B cell (primary cell): ENCODE measurements around the gene ZNF579. TPM values are rescaled to one million over a fixed set of nuclear protein-coding genes. Genes with fewer than 3 reads are reported as not detected.

Source experiments
- ATAC-seq: fragments of 200-7000 bp; cut with Tn5 transposase; one replicate; pipeline ENCODE4 v1.10.0; 2021; ENCODE audit warnings: low read depth, mild to moderate bottlenecking, moderate number of reproducible peaks, moderate library complexity
- CTCF ChIA-PET: fragments of 350-600 bp; sonication (Branson Sonifier 250); formaldehyde crosslinking; loops from one replicate; lab custom pipeline; 2021; ENCODE audit warnings: antibody characterized with exemption, inconsistent platforms; lab: Charles Lee
- POLR2A ChIA-PET: fragments of 350-600 bp; sonication (Branson Sonifier 250); formaldehyde crosslinking; loops from one replicate; lab custom pipeline; 2021; ENCODE audit warnings: antibody characterized with exemption; lab: Charles Lee
- DNase-seq: peaks from one replicate; pipeline ENCODE4 v3.0.0; 2013
- H2AFZ ChIP-seq: 2 replicates; pipeline ENCODE4 v1.6.1; 2012; ENCODE audit warnings: mild to moderate bottlenecking, low read depth, low read length; ENCODE audit not compliant: insufficient read depth, poor library complexity, severe bottlenecking
- H3K27ac ChIP-seq, 2 donors: 1 replicate in 1 of 2; 2 replicates in 1 of 2; pipeline ENCODE4 v1.5.1; 2012 to 2013; ENCODE audit warnings: low read length in 2 of 2, mild to moderate bottlenecking in 2 of 2, moderate library complexity in 1 of 2
- H3K27me3 ChIP-seq, 4 experiments: fragments of 200-600 bp in 1 of 4; sonication (generic) in 1 of 4; replicated peaks in 1 of 4; 1 replicate in 2 of 4; 2 replicates in 2 of 4; pipeline versions ENCODE4 v1.6.1 to v1.7.0; 2013 to 2016; ENCODE audit warnings: low read length in 3 of 4, mild to moderate bottlenecking in 2 of 4, mixed read lengths in 1 of 4, moderate library complexity in 1 of 4; ENCODE audit not compliant: insufficient read depth in 4 of 4, control insufficient read depth in 3 of 4; ENCODE audit errors: control extremely low read depth in 1 of 4
- H3K36me3 ChIP-seq, 2 experiments: replicated peaks in 1 of 2; 1 replicate in 1 of 2; 2 replicates in 1 of 2; pipeline versions ENCODE4 v1.6.1 to v1.7.1; 2013; ENCODE audit warnings: low read length in 1 of 2; ENCODE audit not compliant: insufficient read depth in 2 of 2, control insufficient read depth in 1 of 2; ENCODE audit errors: control extremely low read depth in 1 of 2, extremely low read depth in 1 of 2
- H3K4me1 ChIP-seq, 2 donors: fragments of 200-600 bp in 1 of 2; sonication (generic) in 1 of 2; 1 replicate in 1 of 2; 2 replicates in 1 of 2; pipeline versions ENCODE4 v1.5.1 to v1.6.1; 2013 to 2017; ENCODE audit warnings: low read length in 2 of 2; ENCODE audit not compliant: control insufficient read depth in 2 of 2, insufficient read depth in 2 of 2
- H3K4me2 ChIP-seq: replicated peaks from 2 replicates; pipeline ENCODE3; 2012; ENCODE audit warnings: mild to moderate bottlenecking, low read depth, low read length; ENCODE audit not compliant: poor library complexity, severe bottlenecking
- H3K4me3 ChIP-seq, 5 experiments: fragments of 200-600 bp in 1 of 5; sonication (generic) in 1 of 5; 1 replicate in 3 of 5; 2 replicates in 2 of 5; pipeline versions ENCODE4 v1.5.1 to v1.7.0; 2011 to 2016; ENCODE audit warnings: low read length in 4 of 5, mild to moderate bottlenecking in 4 of 5, low read depth in 2 of 5, control low read depth in 1 of 5, moderate library complexity in 1 of 5; ENCODE audit not compliant: insufficient read depth in 1 of 5; ENCODE audit errors: control extremely low read depth in 1 of 5, extremely low read depth in 1 of 5
- H3K79me2 ChIP-seq: fragments of 200-600 bp; sonication (generic); one replicate; pipeline ENCODE4 v1.6.0; 2016; ENCODE audit warnings: low read length; ENCODE audit not compliant: control insufficient read depth, insufficient read depth
- H3K9ac ChIP-seq: fragments of 200-600 bp; sonication (generic); 2 replicates; pipeline ENCODE4 v1.6.1; 2017; ENCODE audit warnings: mild to moderate bottlenecking, low read length, moderate library complexity
- H3K9me3 ChIP-seq, 3 donors: one replicate each; pipeline versions ENCODE4 v1.6.1 to v1.7.1; 2013; ENCODE audit warnings: low read length in 2 of 3; ENCODE audit not compliant: control insufficient read depth in 2 of 3, insufficient read depth in 1 of 3; ENCODE audit errors: control extremely low read depth in 1 of 3
- H4K20me1 ChIP-seq: 2 replicates; pipeline ENCODE4 v1.6.0; 2012; ENCODE audit warnings: mild to moderate bottlenecking, low read length; ENCODE audit not compliant: insufficient read depth, control insufficient read depth, poor library complexity, severe bottlenecking
- H3K27ac Mint-ChIP-seq: one replicate; pipeline ENCODE4 v1.8.0; 2021; ENCODE audit warnings: mixed read lengths
- H3K27me3 Mint-ChIP-seq: one replicate; pipeline ENCODE4 v1.8.0; 2021; ENCODE audit warnings: mixed read lengths
- H3K4me1 Mint-ChIP-seq: one replicate; pipeline ENCODE4 v1.8.0; 2021; ENCODE audit warnings: mixed read lengths
- H3K4me3 Mint-ChIP-seq: one replicate; pipeline ENCODE4 v1.8.0; 2021; ENCODE audit warnings: mixed read lengths
- H3K9me3 Mint-ChIP-seq: one replicate; pipeline ENCODE4 v1.8.0; 2022; ENCODE audit warnings: mixed read lengths; ENCODE audit not compliant: insufficient read depth
- EZH2 ChIP-seq: IDR thresholded peaks from 2 replicates; pipeline ENCODE4 v1.6.1; 2012; ENCODE audit warnings: borderline replicate concordance, low read depth, mild to moderate bottlenecking, moderate library complexity, low read length; ENCODE audit not compliant: insufficient read depth, poor library complexity, severe bottlenecking
- WGBS: methylation state at CpG from one replicate; pipeline ENCODE4 v1.1.5; 2013; ENCODE audit warnings: missing lambda C conversion rate; ENCODE audit not compliant: insufficient coverage; 5-methylcytosine and 5-hydroxymethylcytosine counted together
- intact Hi-C: fragments of 100-400 bp; cut with micrococcal nuclease; formaldehyde crosslinking; loops from one replicate; pipeline ENCODE4 v1.10.0; 2022
- polyA plus RNA-seq: library from polyadenylated mRNA; depleted of rRNA; stranded (reverse); fragments of >200 nt; gene quantifications from 2 replicates; pipeline ENCODE4 v1.2.3, GENCODE V29; 2012
- total RNA-seq, 2 donors: library from RNA; stranded (reverse); fragments of 120-200 nt in 1 of 2; gene quantifications; 1 replicate in 1 of 2; 2 replicates in 1 of 2; pipeline versions ENCODE4 v1.2.3 to v1.2.4, GENCODE V29; 2013 to 2022
- TF ChIP-seq, protein P1 (sequence below): fragments of 200-600 bp; IDR thresholded peaks from one replicate; pipeline ENCODE4 v1.8.0; 2022; ENCODE audit warnings: antibody characterized with exemption, mild to moderate bottlenecking

ZNF579 gene
- total and polyA plus RNA-seq, 2 donors (not counting 1 experiment from before 2014, with no cell fraction given), result 3.7 to 10.3 TPM

DNA sequence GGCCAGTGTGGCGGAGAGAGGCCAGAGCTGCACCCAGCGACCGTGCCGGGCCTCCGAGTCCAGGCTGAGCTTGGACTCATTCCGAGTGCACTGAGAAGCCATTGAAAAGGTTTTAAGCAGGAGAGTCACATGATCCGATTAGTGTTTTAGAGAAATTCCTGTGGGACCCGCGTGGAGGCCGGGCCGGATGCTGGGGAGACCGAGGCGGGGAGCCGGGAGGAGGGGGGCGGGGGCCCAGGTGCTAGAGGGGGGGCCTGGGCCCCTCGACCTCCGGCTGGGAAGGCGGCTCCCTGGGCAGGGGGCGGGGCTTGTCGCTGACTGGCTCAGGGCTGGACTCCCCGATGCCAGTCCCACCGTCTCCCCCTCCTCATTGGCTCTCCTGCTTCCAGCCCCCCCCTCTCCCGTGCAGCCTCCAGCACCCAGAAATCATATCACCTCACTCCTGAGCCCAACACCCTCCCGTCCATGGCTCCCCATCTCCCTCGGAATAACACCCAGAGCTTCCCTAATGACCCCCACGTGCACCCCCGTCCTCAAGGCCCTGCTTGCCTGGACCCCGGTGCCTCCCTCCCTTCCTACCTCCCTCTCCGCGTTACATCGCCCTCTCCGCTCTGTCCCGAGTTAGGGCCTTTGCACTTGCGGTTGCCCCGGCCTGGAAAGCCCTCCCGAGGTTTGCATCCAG lies 5.2 kb upstream of the ZNF579 start:
- ChIA-PET POLR2A (interaction anchor here (0.6 to 0.7 kb wide), 3 partner anchors 20 to 1393 kb away, joined by 3 to 5 read pairs (median 3); no protein-coding TSS in a partner anchor), CTCF (interaction anchor here (0.6 to 2.2 kb wide), 2 partner anchors 21 to 60 kb away, joined by 3 to 8 read pairs; no protein-coding TSS in a partner anchor)
- peak overlapping the region; percentile 92 for H2AFZ ChIP-seq
- peaks cover 35 to 38% of the 10 kb centered on the region in 2 donors for H3K4me1 ChIP-seq
- intact Hi-C loops, result loop anchor here (2.0 kb wide), 1 partner anchor 19 kb away; the partner anchor contains the start of gene ZNF865
- peak overlapping the region; percentile 79 for H3K4me2 ChIP-seq
- Mint-ChIP-seq H3K9me3 (no peaks in the 10 kb centered on the region), H3K27me3 (no peaks in the 10 kb centered on the region), H3K4me3 (peak overlapping the region; percentile 78), H3K4me1 (peaks cover 39% of the 10 kb centered on the region), H3K27ac (peak overlapping the region; percentile 70)
- H3K36me3 ChIP-seq, result no peaks in the 10 kb centered on the region
- H3K27ac ChIP-seq, result peak overlapping the region in 1 of 2 donors; percentile 36
- no peaks in the 10 kb centered on the region for H4K20me1 ChIP-seq
- peak; percentile 56 for DNase-seq
- no peaks in the 10 kb centered on the region for H3K9me3 ChIP-seq
- ATAC-seq, result peak; percentile 57
- H3K79me2 ChIP-seq, result no peaks in the 10 kb centered on the region
- H3K9ac ChIP-seq, result peak overlapping the region; percentile 63
- TF ChIP-seq EZH2, result no peak
- TF ChIP-seq, protein P1, sequence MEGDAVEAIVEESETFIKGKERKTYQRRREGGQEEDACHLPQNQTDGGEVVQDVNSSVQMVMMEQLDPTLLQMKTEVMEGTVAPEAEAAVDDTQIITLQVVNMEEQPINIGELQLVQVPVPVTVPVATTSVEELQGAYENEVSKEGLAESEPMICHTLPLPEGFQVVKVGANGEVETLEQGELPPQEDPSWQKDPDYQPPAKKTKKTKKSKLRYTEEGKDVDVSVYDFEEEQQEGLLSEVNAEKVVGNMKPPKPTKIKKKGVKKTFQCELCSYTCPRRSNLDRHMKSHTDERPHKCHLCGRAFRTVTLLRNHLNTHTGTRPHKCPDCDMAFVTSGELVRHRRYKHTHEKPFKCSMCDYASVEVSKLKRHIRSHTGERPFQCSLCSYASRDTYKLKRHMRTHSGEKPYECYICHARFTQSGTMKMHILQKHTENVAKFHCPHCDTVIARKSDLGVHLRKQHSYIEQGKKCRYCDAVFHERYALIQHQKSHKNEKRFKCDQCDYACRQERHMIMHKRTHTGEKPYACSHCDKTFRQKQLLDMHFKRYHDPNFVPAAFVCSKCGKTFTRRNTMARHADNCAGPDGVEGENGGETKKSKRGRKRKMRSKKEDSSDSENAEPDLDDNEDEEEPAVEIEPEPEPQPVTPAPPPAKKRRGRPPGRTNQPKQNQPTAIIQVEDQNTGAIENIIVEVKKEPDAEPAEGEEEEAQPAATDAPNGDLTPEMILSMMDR, result no peak
- 2% methylated on average over 29 of the region's 36 CpGs for WGBS
- peak overlapping the region in 4 of 5 experiments; percentile 36 to 68 (median 48) for H3K4me3 ChIP-seq
- H3K27me3 ChIP-seq, result no peaks in the 10 kb centered on the region

DNA sequence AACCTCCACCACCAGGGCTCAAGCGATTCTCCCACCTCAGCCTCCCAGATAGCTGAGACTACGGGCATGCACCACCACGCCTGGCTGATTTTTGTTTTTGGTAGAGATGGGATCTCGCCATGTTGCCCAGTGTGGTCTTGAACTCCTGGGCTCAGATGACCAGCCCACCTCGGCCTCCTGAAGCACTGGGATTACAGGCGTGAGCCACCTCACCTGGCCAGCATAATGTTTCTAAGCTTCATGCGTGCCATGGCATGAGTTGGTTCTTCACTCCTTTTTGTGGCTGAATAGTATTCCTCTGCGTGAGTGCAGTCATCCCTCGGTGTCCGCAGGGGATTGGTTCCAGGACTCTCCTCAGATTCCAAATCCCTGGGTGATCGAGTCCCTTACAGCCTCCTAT lies 4.2 kb upstream of the ZNF579 start:
- Histone ChIP-seq H3K9ac (no peak overlapping the region), H3K27me3 (no peaks in the 10 kb centered on the region), H3K4me2 (no peak overlapping the region), H3K4me3 (no peak overlapping the region), H2AFZ (no peak overlapping the region), H3K4me1 (peaks cover 37 to 45% of the 10 kb centered on the region in 2 donors), H3K9me3 (no peaks in the 10 kb centered on the region), H3K79me2 (no peaks in the 10 kb centered on the region), H3K36me3 (no peaks in the 10 kb centered on the region), H3K27ac (no peak overlapping the region), H4K20me1 (no peaks in the 10 kb centered on the region)
- no peak for TF ChIP-seq EZH2
- TF ChIP-seq, protein P1, result no peak
- H3K27me3 Mint-ChIP-seq, result no peaks in the 10 kb centered on the region
- WGBS, result 98% methylated on average over 10 of the region's 11 CpGs
- POLR2A ChIA-PET, result interaction anchor here (0.5 to 2.4 kb wide), 4 partner anchors 15 to 123 kb away, joined by 3 to 12 read pairs (median 3); partner anchors contain the start of genes FIZ1, ISOC2 and ZNF524
- ATAC-seq, result no peak
- no peak for DNase-seq
- intact Hi-C loops, result no loop called here
- peaks cover 44% of the 10 kb centered on the region for H3K4me1 Mint-ChIP-seq
- no peak overlapping the region for H3K27ac Mint-ChIP-seq
- H3K4me3 Mint-ChIP-seq, result peak overlapping the region; percentile 32
- CTCF ChIA-PET, result interaction anchor here (1.1 to 2.2 kb wide), 3 partner anchors 15 to 48 kb away, joined by 3 to 8 read pairs (median 5); partner anchors contain the start of gene FIZ1
- no peaks in the 10 kb centered on the region for H3K9me3 Mint-ChIP-seq
